Activated effector memory CD4-positive, alpha-beta T cell treated with Interleukin-2 at 50 U/mL for 16 hours (primary cell): ENCODE measurements around the gene GAL3ST2.
"Not testable (repeated sequence)": the region's sequence is repeated elsewhere in the genome, so short reads cannot be mapped to it uniquely, and the experiment has no call there.

Experiments
- DNase-seq: peaks from one replicate; pipeline ENCODE4 v3.0.0-alpha.2; 2020

The GAL3ST2 gene

DNA sequence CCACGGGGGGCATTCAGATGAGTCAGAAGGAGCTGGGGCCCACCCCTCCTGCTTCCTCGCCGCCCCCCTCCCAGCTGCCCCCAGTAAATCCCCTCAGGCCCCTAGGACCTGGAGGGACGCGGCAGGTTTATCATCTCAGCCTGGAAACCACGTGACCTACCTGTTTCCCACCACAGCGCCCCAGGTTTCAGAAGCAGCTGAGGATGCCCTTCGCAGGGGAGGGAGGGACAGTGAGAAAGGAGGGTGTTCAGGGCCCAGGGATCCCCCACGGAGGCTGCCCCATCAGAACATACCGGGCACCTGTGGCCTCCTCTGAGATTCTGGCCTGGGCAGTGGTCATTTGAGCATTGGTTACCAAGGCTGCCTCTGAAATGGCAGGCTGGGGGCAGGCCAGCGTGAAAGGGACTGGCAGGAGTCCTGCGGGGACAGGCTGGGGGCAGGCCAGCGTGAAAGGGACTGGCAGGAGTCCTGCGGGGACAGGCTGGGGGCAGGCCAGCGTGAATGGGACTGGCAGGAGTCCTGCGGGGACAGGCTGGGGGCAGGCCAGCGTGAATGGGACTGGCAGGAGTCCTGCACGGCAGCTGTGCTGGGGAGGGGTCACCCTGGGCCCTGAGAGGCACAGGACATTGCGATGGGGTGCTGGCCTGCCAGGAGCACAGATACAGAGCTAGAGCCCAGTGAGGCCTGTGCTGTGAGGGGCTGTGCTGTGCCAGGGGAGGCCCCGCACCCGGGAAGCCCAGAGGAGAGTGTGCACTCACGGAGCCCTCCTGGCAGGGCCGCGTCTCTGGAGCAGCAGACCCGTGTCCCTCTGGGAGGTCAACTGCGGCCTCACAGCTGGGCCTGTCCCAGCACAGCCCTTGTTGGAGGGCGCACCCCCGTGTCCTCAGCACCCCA lies 33.9 kb downstream of the GAL3ST2 start:
- no peak for DNase-seq

DNA sequence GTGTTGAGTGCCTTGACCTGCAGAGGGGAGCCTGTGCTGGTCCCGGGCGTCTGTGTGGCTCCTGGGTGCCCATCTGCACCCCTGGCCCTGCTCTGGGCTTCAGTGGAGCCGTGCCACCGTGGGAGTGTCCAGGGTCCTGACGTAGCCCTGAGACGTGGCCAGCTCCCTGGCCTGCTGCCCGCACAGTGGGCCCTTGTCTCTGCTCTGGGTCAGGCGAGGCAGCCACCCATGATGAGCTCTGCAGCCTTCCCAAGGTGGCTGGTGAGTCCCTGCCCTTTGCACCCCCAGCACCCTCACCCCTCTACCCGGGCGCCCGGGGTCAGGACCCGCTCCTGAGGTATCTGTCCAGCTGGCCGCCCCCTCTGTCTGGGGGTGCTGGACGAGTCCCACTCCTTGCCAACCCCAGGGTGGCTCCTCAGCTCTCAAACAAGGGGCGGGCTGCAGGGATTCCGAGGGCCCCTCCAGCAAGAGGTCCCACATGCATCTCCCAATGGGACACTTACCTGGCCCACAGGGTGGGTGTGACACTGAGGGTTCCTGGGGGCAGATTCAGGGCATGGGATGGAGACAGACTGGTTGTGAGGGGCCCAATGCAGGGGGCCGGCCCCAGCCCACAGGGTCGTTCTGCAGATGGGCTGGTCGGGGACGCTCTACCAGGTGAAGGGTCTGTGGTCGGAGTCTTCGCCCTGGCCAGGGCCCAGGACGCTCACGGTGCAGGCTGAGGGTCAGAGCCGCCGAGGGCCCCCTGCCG lies 34.8 kb downstream of the GAL3ST2 start:
- DNase-seq, result no peak

DNA sequence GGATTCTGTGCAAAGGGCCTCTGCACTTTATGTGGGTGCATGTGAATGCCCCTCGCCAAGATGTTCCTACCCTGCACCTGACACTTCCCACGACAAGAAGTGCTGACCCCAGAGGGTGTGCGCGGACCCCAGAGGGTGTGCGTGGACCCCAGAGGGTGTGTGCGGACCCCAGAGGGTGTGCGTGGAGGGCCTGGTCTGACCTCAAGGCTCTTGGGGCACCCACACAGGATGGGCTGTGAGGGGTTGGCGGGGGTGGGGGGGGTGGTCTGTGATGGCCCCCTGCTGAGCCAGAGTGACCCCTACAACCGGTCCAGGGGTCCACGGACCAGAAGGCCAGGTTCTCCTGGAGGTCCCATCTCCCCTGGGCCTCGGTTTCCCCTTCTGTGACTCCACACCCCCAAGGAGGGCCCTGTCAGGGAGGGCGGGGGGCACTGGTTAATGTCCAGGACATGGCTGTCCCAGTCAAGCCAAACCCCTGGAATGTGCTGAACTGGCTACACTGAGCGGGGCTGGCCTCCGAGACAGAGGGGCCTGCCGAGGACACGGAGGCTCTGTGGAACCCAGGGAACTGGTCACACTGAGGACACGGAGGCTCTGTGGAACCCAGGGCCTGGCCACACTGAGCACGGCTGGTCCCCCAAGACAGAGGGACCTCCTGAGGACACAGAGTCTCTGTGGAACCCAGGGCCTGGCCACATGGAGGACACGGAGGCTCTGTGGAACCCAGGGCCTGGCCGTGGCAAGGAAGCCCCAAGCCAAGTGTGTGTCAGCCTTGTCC lies 35.5 kb downstream of the GAL3ST2 start:
- DNase-seq, result no peak

DNA sequence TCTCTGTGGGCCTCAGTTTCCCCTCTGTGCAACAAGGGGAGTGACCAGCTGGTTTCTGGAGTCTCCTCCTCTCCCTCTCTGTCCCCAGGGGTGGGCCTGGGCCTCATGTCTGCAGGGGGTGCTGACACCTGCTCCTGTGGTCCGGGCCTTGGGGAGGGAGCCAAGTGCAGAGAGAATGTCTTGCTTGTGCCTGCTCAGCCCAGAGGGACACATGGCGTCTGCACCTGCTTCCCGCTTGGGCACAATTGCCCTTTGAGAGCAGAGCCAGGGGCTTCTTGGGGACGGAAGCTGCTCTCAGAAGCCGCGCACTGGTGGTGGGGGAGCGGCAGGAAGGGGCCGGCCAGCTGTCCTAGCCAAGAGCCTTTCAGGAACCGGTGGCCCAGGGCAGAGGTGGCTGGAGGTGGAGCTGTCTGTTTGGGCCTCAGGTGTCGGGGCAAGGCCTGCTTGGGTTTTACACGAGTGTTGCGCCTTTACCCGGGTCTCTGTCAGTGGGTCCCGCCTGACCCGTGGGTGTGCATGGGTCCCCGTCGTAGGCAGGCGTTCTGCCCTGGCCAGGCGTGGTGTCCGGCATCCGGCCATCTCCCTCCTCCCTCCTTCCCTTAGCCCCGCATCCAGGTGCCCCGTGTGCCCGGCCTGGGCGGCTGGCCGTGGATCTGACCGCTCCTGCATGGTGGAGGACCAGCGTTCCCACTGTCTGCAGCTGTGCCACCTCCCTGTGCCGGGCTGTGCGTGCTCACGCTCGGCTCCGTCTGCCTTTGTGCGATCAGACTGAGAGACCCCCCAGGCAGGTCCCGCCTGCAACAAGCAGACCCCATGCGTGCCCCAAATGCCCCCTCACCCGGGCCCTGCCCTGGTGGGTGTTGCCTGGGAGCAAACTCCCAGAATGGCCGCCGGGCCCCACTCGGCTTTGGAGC lies 36.4 kb downstream of the GAL3ST2 start:
- DNase-seq, result no peak

DNA sequence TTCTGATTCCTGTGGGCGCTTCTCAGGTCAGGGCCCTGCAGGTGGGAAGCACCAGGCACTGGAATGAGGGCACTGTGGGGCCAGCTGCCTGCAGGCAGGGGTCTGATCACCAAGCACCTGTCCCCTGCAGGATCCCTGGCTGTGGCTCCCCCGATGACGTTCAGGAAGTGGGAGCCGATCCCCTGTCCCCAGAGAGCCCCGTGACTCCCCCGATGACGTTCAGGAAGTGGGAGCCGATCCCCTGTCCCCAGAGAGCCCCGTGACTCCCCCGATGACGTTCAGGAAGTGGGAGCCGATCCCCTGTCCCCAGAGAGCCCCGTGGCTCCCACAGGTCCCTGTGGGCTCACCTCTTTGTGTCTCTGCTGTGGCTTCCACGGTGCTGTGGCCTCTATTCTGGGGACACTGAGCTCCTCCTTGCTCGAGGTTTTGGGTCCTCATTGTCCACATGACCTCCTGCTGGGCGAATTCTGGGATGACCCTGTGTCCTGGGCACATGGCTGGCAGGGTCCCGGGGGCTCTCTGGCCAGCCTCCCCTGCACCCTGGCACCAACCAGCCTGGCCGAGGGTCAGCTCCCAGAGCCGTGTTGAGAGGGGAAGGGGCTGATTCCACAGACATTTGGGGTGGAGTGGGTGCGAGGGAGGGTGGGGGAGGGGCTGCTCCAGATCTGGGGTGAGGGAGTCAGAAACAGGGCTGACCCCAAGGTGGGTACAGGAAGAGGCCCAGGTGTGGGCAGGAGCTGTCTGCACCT lies 37.2 kb downstream of the GAL3ST2 start:
- DNase-seq, result no peak

DNA sequence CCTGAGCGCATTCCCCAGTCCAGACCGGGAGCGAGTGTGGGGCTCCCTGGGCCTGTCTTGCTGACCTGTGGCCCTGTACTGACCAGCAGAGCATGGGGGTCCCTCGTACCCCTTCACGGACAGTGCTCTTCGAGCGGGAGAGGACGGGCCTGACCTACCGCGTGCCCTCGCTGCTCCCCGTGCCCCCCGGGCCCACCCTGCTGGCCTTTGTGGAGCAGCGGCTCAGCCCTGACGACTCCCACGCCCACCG lies 37.7 kb downstream of the GAL3ST2 start:
- DNase-seq, result no peak

DNA sequence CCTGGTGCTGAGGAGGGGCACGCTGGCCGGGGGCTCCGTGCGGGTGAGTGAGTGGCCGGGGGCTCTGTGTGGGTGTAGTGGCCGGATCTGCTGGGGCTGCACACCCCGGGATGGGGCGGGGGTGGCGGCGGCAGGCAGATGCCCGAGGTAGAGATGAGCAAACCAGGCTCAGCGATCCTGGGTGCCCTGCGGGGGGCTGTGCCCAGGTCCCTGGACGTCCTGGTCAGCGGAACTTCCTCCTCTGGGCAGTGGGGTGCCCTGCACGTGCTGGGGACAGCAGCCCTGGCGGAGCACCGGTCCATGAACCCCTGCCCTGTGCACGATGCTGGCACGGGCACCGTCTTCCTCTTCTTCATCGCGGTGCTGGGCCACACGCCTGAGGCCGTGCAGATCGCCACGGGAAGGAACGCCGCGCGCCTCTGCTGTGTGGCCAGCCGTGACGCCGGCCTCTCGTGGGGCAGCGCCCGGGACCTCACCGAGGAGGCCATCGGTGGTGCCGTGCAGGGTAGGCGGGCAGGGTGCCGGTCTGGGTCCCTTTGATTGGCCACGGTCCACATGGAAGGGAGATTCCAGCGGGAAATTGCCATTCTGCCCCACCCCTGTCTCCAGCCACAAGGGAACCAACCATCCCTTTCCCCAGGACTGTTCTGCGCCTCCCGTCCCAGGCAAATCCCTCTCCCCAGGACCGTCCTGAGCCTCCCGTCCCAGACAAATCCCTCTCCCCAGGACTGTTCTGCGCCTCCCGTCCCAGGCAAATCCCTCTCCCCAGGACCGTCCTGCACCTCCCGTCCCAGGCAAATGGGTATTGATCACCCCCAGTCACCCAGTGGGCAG lies 38.2 kb downstream of the GAL3ST2 start:
- no peak for DNase-seq

DNA sequence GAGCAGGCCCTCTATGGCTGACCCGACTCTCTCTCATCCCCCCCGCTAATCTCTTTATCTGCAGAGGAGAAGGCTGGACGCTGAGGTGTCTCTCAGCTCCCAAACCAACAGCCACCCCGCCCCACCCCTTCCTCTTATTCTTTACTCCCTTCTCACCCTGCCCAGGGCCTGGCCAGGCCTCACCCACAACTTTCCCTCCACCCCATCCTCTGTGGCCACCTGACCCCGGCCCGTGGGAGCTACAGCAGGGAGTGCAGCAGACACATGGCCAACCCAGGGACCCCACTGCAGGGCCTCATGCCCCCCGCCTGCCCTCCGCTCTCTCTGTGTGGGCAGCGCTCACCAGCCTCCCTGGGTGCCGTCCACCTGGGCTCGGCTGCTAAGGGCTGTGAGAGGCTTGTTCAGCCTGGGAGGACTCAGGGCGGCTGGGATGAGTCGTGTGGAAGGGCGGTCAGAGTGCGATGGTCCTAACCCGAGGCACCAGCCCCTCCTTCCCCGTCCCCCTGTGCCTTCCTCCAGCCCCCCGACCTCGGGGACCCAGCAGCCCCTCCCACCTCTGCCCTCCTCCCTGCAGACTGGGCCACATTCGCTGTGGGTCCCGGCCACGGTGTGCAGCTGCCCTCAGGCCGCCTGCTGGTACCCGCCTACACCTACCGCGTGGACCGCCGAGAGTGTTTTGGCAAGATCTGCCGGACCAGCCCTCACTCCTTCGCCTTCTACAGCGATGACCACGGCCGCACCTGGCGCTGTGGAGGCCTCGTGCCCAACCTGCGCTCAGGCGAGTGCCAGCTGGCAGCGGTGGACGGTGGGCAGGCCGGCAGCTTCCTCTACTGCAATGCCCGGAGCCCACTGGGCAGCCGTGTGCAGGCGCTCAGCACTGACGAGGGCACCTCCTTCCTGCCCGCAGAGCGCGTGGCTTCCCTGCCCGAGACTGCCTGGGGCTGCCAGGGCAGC lies 39.1 kb downstream of the GAL3ST2 start:
- DNase-seq, result no peak

DNA sequence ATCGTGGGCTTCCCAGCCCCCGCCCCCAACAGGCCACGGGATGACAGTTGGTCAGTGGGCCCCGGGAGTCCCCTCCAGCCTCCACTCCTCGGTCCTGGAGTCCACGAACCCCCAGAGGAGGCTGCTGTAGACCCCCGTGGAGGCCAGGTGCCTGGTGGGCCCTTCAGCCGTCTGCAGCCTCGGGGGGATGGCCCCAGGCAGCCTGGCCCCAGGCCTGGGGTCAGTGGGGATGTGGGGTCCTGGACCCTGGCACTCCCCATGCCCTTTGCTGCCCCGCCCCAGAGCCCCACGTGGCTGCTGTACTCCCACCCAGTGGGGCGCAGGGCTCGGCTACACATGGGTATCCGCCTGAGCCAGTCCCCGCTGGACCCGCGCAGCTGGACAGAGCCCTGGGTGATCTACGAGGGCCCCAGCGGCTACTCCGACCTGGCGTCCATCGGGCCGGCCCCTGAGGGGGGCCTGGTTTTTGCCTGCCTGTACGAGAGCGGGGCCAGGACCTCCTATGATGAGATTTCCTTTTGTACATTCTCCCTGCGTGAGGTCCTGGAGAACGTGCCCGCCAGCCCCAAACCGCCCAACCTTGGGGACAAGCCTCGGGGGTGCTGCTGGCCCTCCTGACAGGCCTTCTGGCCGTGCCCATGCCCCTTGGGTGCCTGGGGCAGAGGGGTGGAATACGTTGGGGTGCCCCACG lies 40.0 kb downstream of the GAL3ST2 start:
- no peak for DNase-seq

DNA sequence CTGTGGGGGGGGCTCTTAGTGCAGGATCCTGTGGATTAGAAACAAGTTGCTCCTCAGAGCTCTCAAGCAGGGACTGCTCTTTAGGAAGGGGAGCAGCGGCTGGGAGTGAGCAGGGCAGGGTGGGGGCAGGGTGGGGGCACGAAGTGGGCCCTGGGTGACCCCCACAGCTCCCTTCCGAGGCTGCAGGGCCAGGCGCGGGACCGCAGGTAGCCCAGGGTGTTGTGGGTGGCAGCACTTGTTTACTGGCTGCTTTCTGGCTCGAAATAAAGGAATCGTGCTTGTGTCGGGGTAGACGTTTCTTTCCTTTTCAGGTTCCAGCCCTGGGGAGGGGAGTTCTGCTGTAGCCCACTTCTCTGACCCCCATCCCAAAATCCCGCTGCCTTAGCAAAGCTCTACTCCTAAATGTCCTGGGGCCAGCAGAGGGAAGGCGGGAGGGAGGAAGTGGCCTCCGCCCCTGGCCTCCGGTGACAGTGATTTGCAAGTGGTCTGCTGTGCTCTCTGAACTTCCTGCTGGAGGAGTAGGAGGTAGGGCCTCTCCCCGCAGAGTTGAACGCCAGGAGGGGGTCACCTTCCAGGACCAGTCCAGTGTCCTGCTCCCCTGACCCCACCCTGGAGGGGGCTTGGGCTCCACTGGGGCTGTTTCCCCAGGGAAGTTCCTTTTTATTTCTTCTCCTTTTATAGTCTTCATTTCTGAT lies 40.7 kb downstream of the GAL3ST2 start:
- no peak for DNase-seq

DNA sequence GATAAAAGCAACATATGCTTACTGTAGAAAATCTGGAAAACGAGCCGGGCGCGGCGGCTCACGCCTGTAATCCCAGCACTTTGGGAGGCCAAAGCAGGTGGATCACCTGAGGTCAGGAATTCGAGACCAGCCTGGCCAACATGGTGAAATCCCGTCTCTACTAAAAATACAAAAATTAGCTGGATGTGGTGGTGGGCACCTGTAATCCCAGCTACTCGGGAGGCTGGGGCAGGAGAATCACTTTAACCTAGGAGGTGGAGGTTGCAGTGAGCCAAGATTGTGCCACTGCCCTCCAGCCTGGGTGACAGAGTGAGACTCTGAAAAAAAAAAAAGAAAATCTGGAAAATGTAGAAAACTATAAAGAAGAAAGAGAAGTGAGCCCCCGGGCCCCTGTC lies 41.2 kb downstream of the GAL3ST2 start:
- DNase-seq, result not testable (repeated sequence)

DNA sequence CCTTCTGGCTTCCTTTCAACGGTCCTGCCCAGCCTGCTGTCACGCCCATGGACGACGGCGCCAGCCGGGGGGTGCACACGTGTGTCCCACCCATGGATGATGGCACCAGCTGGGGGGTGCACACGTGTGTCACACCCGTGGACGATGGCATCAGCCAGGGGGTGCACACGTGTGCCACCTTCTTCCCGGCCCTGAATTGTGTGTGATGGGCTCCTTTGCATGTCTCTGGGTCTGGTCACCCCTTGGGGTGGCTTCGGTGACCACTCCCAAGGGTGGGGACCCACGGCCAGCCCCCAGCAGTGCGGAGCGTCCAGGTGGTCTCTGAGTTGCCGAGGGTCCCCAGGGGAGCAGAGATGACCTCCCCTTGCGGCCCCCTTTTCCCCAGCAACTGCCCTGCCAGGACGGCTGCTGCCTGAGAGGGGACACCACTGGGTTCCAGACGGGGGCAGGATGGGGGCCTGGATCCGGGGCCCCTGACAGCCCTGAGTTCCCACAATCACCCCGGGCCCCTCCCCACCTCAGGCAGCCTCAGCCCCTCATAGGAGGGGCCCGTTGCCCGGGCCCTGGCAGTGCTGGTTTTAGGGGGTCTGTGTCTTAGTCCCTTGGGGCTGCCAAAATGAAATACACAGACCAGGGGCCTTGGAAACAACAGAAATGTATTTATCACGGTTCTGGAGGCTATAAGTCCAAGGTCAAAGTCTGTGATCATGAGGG lies 41.8 kb downstream of the GAL3ST2 start:
- no peak for DNase-seq

DNA sequence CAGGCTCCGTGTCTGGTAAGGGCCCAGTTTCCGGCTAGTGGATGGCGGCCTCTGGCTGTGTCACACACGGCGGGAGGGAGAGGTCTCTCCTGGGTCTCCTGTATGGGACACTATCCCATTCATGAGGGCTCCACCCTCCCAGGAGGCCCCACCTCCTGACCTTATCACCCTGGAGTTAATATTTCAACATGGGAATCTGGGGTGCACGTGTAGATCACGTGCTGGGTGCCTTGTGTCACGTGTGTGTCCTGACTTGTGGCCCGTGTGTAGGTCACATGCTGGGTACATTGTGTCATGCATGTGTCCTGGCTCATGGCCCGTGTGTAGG lies 42.3 kb downstream of the GAL3ST2 start:
- DNase-seq, result no peak

DNA sequence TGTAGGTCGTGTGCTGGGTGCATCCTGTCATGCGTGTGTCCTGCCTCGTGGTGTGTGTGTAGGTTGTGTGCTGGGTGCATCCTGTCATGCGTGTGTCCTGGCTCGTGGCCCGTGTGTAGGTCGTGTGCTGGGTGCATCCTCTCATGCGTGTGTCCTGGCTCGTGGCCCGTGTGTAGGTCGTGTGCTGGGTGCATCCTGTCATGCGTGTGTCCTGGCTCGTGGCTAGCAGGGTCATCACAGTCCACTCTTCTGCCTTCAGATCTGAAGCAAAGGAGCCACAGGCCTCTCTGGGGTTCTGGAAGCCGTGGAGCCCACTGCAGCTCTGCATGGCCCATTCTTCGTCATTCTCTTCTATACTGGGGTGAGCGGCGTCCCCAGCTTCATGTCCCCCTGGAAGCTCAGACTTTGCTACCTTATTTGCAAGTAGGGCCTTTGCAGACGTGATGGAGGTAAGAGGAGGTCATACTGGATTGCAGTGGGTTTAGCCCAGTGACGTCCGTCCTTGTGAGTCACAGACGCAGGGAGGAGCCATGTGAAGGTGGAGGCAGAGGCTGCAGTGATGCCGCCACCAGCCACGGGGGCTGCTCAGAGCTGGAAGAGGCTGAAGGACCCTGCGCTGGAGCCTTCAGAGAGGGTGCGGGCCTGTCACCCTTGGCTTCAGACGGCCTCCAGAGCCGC lies 43.5 kb downstream of the GAL3ST2 start:
- not testable (repeated sequence) for DNase-seq

DNA sequence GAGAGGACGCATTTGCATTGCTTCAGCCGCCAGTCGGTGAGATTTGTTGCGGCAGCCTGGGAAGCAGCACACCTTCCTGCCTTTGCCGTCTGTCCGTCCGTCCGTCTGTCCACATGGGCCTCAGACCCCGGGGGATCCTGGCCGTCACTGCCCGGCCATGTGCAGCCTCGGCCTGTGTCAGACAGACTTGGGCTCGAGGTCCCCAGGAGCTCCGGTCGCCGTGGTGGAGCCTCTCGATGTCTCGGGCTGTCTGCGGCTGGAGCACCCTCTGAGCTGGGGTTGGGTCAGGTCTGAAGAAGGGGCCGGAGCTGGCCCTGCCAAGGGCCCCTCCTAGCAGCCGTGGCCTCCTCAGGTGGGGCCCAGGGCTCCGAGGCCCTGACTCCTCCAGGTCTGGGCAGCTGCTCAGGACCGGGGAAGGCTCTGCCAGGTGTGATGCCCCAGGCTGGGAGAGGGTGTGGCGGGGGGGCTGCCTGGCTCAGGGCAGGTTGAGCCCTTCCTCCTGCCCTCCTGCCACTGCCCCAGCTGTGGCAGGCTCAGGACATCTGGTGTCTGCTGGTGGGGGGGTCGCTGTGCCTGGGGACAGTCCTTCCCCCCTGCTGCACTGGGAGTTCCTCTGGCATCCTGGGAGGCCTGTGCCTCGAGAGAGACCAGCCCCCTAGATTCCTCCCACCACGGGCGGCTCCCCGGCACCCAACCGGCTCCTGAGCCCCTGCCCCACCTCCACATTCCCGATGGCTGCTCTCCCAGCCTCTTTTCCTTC lies 44.2 kb downstream of the GAL3ST2 start:
- DNase-seq, result no peak

DNA sequence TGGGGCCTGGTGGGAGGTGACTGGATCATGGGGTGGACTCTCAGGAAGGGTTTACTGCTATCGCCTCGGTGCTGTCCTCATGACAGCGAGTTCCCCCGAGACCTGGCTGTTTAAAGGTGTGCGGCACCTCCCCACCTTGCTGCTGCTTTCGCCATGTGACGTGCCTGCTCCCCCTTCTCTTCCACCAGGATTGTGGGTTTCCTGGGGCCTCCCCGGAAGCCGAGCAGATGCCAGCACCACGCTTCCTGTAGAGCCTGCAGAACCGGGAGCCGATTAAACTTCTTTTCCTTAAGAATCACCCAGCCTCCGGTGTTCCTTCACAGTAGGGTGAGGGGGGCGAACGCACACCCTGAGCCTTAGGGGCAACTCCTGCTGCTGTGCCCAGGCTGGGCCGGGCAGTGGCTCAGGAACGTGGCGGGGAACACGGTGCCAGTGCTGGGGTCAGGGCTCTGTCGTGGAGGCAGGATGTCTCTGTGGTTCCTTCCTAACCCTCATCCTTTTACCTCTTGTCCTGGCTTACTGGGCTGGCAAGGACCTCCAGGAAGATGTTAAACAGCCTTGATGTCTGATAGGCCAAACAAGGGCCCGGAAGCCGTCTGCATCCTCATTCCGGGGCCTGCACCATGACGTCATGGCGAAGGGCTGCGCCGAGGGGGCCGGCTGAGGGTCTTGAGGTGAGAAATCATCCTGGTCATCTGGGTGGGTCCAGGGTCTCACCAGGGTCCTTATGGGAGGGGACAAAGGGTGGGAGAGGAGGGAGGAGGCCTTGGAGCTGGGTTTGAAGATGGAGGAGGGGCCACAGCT lies 45.0 kb downstream of the GAL3ST2 start:
- no peak for DNase-seq
